HEK293T (cell line): ENCODE results near the gene BCAT1.

Experiments
- CTCF ChIA-PET: fragments of 350-600 bp; formaldehyde crosslinking; extraction: SDS; loops from one replicate; lab custom pipeline; 2021; ENCODE audit warnings: antibody characterized with exemption, inconsistent platforms; lab: Yijun Ruan, JAX
- POLR2A ChIA-PET: fragments of 350-600 bp; formaldehyde crosslinking; extraction: SDS; loops from one replicate; lab custom pipeline; 2020; ENCODE audit warnings: antibody characterized with exemption, inconsistent platforms; lab: Yijun Ruan, JAX
- DNase-seq: peaks from one replicate; pipeline ENCODE4 v3.0.0; 2012; ENCODE audit warnings: mixed read lengths; ENCODE audit errors: extremely low spot score
- ARNT ChIP-seq: fragments of 450-650 bp; IDR thresholded peaks from 2 replicates; pipeline ENCODE4 v1.6.1; 2017; ENCODE audit warnings: mild to moderate bottlenecking
- BHLHE40 ChIP-seq: fragments of 450-650 bp; IDR thresholded peaks from 2 replicates; pipeline ENCODE4 v1.6.1; 2016; ENCODE audit warnings: mild to moderate bottlenecking, moderate library complexity, borderline replicate concordance
- CTBP1 ChIP-seq: fragments of 450-650 bp; IDR thresholded peaks from 2 replicates; pipeline ENCODE4 v1.6.1; 2016; ENCODE audit warnings: borderline replicate concordance
- ELF4 ChIP-seq: fragments of 450-650 bp; IDR thresholded peaks from 2 replicates; pipeline ENCODE4 v1.6.1; 2017; ENCODE audit warnings: antibody characterized with exemption
- FOXA1 ChIP-seq: fragments of 450-650 bp; IDR thresholded peaks from 2 replicates; pipeline ENCODE4 v1.6.1; 2016; ENCODE audit warnings: mild to moderate bottlenecking
- FOXK2 ChIP-seq: fragments of 450-650 bp; IDR thresholded peaks from 2 replicates; pipeline ENCODE4 v1.6.1; 2016; ENCODE audit warnings: mild to moderate bottlenecking
- FOXM1 ChIP-seq: fragments of 450-650 bp; IDR thresholded peaks from 2 replicates; pipeline ENCODE4 v1.6.1; 2017; ENCODE audit warnings: mild to moderate bottlenecking, borderline replicate concordance
- HDGF ChIP-seq: fragments of 450-650 bp; IDR thresholded peaks from 2 replicates; pipeline ENCODE4 v1.6.1; 2017; ENCODE audit warnings: antibody characterized with exemption, borderline replicate concordance
- L3MBTL2 ChIP-seq: fragments of 450-650 bp; conservative IDR thresholded peaks from 2 replicates; pipeline ENCODE4 v1.6.1; 2016; ENCODE audit warnings: mild to moderate bottlenecking
- LEF1 ChIP-seq: fragments of 450-650 bp; IDR thresholded peaks from 2 replicates; pipeline ENCODE4 v1.6.1; 2017; ENCODE audit warnings: mild to moderate bottlenecking, borderline replicate concordance
- NFRKB ChIP-seq: fragments of 450-650 bp; IDR thresholded peaks from 2 replicates; pipeline ENCODE4 v1.6.1; 2016; ENCODE audit warnings: mild to moderate bottlenecking, moderate library complexity
- SP1 ChIP-seq: fragments of 450-650 bp; IDR thresholded peaks from 2 replicates; pipeline ENCODE4 v1.6.1; 2017
- SUZ12 ChIP-seq: fragments of 450-650 bp; IDR thresholded peaks from 2 replicates; pipeline ENCODE4 v1.6.1; 2016; ENCODE audit warnings: mild to moderate bottlenecking
- TARDBP ChIP-seq: fragments of 450-650 bp; IDR thresholded peaks from 2 replicates; pipeline ENCODE4 v1.6.1; 2016
- ZNF384 ChIP-seq: fragments of 450-650 bp; IDR thresholded peaks from 2 replicates; pipeline ENCODE4 v1.6.1; 2016
- TF ChIP-seq, protein P1 (sequence below): fragments of 450-650 bp; IDR thresholded peaks from 2 replicates; pipeline ENCODE4 v1.6.1; 2016

Gene BCAT1

DNA sequence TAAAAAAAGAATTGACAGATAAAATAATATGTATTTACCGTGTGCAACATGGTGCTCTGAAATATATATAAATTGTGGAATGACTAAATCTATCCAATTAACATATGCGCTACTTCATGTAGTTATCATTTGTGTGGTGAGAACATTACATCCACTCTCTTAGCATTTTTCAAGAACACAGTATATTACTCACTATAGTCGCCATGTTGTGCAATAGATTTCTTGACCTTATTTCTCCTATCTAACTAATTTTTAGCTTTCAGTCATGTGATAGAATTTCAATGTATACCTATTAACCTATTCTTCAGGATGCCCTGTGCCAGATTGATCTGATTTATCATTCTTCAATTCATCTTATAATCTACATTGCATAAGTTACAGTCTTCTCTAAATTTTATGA, 178.6 kb downstream of the BCAT1 start:
- ChIA-PET CTCF (no interaction called here), POLR2A (no interaction called here)
- DNase-seq: no peak
- TF ChIP-seq SUZ12 (no peak), NFRKB (no peak)

DNA sequence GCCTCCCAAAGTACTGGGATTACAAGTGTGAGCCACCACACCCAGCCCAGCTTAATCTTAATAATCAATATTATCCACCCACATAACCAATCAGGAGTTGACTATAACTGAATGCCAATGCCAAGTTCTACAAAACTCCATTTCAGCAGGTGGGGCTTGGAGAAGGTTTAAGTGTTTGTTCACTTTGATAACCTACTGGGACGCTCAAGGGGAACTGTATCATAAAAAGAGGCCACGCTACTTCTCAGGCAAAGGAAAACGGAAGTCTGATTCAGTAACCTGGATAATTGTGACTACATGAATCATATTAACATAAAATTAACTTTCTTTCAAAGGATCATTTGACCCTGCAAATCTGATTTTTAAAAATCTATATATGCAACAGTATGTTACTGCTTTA, 179.2 kb downstream of the BCAT1 start:
- POLR2A ChIA-PET: no interaction called here
- TF ChIP-seq BHLHE40 (no peak), HDGF (no peak), ELF4 (no peak), LEF1 (no peak), L3MBTL2 (no peak), CTBP1 (no peak), FOXM1 (no peak)
- TF ChIP-seq, protein P1, sequence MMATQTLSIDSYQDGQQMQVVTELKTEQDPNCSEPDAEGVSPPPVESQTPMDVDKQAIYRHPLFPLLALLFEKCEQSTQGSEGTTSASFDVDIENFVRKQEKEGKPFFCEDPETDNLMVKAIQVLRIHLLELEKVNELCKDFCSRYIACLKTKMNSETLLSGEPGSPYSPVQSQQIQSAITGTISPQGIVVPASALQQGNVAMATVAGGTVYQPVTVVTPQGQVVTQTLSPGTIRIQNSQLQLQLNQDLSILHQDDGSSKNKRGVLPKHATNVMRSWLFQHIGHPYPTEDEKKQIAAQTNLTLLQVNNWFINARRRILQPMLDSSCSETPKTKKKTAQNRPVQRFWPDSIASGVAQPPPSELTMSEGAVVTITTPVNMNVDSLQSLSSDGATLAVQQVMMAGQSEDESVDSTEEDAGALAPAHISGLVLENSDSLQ: no peak
- CTCF ChIA-PET: no interaction called here
- DNase-seq: no peak

DNA sequence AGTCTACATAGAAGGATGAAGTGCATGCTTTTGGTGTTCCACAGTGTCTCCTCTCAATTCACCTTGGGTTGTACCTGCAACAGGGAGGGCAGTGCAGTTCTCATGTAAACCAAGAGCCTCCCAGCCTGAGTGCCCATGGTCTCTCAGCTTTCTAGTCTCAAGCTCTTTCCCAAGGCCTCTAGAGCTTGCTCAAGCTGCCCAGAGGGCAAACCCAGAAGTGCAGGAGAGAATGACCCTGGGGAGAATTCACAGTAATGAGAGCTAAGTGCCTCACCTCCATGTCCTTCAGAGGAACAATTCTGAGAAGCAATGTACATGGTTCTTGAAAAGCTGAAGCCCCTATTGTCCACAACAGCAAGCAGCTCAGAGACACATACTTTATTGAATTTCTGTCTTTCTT, 180.5 kb downstream of the BCAT1 start:
- DNase-seq: no peak
- CTCF ChIA-PET: no interaction called here
- POLR2A ChIA-PET: no interaction called here
- no peak for TF ChIP-seq TARDBP
- no peak for TF ChIP-seq LEF1
- TF ChIP-seq, protein P1: no peak
- no peak for TF ChIP-seq CTBP1
- TF ChIP-seq L3MBTL2: no peak
- TF ChIP-seq ELF4: no peak
- TF ChIP-seq HDGF: no peak
- no peak for TF ChIP-seq FOXM1
- TF ChIP-seq SP1: no peak
- no peak for TF ChIP-seq ARNT
- no peak for TF ChIP-seq ZNF384
- TF ChIP-seq SUZ12: no peak
- TF ChIP-seq BHLHE40: no peak
- no peak for TF ChIP-seq NFRKB
- TF ChIP-seq FOXK2: no peak
- TF ChIP-seq FOXA1: no peak

DNA sequence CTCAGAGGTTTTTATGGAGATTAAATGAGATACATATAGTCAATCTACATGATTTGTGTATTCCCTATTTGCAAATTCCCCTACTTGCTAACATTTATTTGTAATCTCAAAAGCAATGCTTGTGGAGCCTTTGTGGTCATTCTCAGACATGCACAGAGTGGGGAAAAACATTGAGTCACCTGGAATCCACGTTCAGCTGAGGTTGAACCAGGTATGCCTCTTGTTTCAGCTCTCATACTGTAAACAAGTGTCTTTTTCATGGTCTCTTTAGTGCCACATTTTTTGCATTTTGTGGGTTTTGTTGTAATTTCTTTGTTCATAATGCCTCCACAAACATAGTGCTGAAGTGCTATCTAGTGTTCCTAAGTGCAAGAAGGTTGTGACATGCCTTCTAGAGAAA, 181.9 kb downstream of the BCAT1 start:
- CTCF ChIA-PET: no interaction called here
- POLR2A ChIA-PET: no interaction called here
- TF ChIP-seq ZNF384 (no peak), ELF4 (no peak), ARNT (no peak), TARDBP (no peak), L3MBTL2 (no peak), FOXK2 (no peak), CTBP1 (no peak), NFRKB (no peak), FOXA1 (no peak), SP1 (no peak), HDGF (no peak), BHLHE40 (no peak), SUZ12 (no peak), FOXM1 (no peak), LEF1 (no peak)
- TF ChIP-seq, protein P1: no peak
- DNase-seq: no peak

DNA sequence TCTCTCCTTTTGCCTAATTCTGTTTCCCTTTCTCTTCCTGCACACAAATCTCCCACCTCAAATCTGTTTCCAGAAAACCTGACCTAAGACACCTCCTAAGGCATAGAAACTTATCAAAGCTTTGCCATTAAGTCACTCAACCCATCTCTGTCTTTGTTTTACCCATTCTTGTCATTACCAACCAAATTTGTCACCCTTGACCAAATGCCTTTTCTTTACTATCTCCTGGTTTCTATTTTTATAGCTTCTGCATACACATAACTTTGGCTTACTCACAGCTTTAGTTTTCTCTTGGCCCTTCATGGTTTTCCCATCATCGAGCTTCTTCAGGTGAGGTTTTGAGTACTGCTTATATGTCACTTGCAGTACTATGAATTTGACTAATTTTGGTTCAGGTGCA, 184.2 kb downstream of the BCAT1 start:
- ChIA-PET POLR2A (no interaction called here), CTCF (no interaction called here)
- DNase-seq: no peak
- TF ChIP-seq, protein P1: no peak
- no peak for TF ChIP-seq FOXK2
- TF ChIP-seq FOXA1: no peak
- TF ChIP-seq HDGF: no peak

DNA sequence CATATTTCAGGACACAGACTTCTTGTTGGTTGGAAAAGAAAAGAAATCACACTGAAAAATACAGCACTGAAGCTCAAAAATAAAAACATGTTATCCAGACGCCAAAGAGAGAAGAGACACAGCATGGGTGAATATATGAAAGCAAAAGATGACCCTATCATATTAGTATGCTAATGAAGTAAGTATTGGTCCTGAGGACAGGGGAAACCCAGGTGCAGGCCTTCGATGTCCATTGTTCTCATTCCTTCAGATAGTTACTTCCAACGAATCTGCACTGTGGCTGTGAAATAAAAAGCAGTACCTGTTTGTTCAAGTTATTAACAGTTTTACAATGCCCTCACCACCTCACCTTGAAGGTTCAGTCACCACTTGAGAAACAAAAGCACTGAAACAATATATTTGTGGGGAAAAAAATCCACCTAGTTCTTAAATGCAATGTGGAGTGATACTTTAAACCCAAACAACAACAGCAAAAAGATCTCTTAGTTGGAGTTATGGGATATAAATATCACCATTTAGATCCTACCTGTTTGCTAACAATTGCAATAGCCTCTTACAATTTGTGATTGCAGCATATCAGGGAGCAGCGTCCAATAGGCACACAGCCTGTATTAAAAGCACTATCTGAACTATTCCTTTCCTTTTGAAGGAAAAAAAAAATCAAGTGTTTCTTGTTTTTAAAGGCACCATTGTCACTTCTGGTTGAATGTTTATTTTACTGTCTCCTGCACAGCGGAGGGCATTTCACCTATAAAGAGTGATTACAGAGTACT, 188.1 kb downstream of the BCAT1 start:
- TF ChIP-seq TARDBP (no peak), CTBP1 (no peak), LEF1 (no peak), FOXA1 (no peak), ARNT (no peak), HDGF (no peak), NFRKB (no peak), BHLHE40 (no peak), SUZ12 (no peak), FOXM1 (no peak), L3MBTL2 (no peak), SP1 (no peak), FOXK2 (no peak)
- TF ChIP-seq, protein P1: no peak
- CTCF ChIA-PET: no interaction called here
- POLR2A ChIA-PET: no interaction called here
- DNase-seq: no peak
